OCI-LY7 (cell line): Measurements from ENCODE around the gene RABL3. TPM values are rescaled to one million over a fixed set of nuclear protein-coding genes. Genes with fewer than 3 reads are reported as not detected.

Experiments
- BruUV-seq: library from RNA; stranded (reverse); fragments of 400-500 nt; replicated peaks from 2 replicates; lab custom pipeline; 2021; lab: Mats Ljungman, UMichigan
- CTCF ChIA-PET: fragments of 300-600 bp; sonication (Branson Sonifier 250); formaldehyde crosslinking; loops from one replicate; lab custom pipeline; 2022; ENCODE audit warnings: antibody characterized with exemption; ENCODE audit not compliant: unreplicated experiment; lab: Charles Lee
- POLR2A ChIA-PET: fragments of 300-600 bp; sonication (Branson Sonifier 250); formaldehyde crosslinking; loops from one replicate; lab custom pipeline; 2022; ENCODE audit warnings: antibody characterized with exemption; lab: Charles Lee
- DNase-seq: peaks from one replicate; pipeline ENCODE4 v3.0.0-alpha.2; 2015; ENCODE audit warnings: low spot score
- H2AFZ ChIP-seq: fragments of 200-600 bp; sonication (generic), shearing (Covaris generic); 2 replicates; pipeline ENCODE4 v1.6.1; 2014; ENCODE audit warnings: mild to moderate bottlenecking, antibody characterized with exemption, low read length, moderate library complexity
- H3K27ac ChIP-seq: fragments of 200-600 bp; sonication (generic); 2 replicates; pipeline ENCODE4 v1.5.1; 2014; ENCODE audit warnings: mixed run types, low read depth, mild to moderate bottlenecking, moderate library complexity, low read length, inconsistent platforms; ENCODE audit not compliant: poor library complexity, severe bottlenecking
- H3K36me3 ChIP-seq: fragments of 200-600 bp; sonication (generic); 2 replicates; pipeline ENCODE4 v1.6.1; 2014; ENCODE audit warnings: mild to moderate bottlenecking, antibody characterized with exemption, low read length, moderate library complexity, mixed read lengths; ENCODE audit not compliant: insufficient read depth
- H3K4me1 ChIP-seq: fragments of 200-600 bp; sonication (generic); 2 replicates; pipeline ENCODE4 v1.5.1; 2014; ENCODE audit warnings: mild to moderate bottlenecking, low read length; ENCODE audit not compliant: insufficient read depth, poor library complexity, severe bottlenecking
- H3K4me2 ChIP-seq: fragments of 200-600 bp; sonication (generic); 2 replicates; pipeline ENCODE4 v1.6.1; 2014; ENCODE audit warnings: mild to moderate bottlenecking, low read length
- H3K4me3 ChIP-seq: fragments of 200-600 bp; sonication (generic); 2 replicates; pipeline ENCODE4 v1.5.1; 2014; ENCODE audit warnings: mild to moderate bottlenecking, low read depth, low read length; ENCODE audit not compliant: poor library complexity, severe bottlenecking
- H3K79me2 ChIP-seq: fragments of 200-600 bp; sonication (generic); 2 replicates; pipeline ENCODE4 v1.6.1; 2016; ENCODE audit warnings: low read depth, mild to moderate bottlenecking, low read length, moderate library complexity, mixed read lengths; ENCODE audit not compliant: insufficient read depth
- H3K9me2 ChIP-seq: fragments of 200-600 bp; sonication (generic); 2 replicates; pipeline ENCODE4 v1.6.1; 2016; ENCODE audit warnings: mild to moderate bottlenecking, low read length, mixed read lengths; ENCODE audit not compliant: insufficient read depth
- H3K9me3 ChIP-seq: fragments of 200-600 bp; sonication (generic); 2 replicates; pipeline ENCODE4 v1.6.1; 2014; ENCODE audit warnings: mild to moderate bottlenecking, mixed run types, low read length, mixed read lengths
- H4K20me1 ChIP-seq: fragments of 200-600 bp; sonication (generic); 2 replicates; pipeline ENCODE4 v1.6.1; 2014; ENCODE audit warnings: mild to moderate bottlenecking, antibody characterized with exemption, low read length, moderate library complexity, mixed read lengths; ENCODE audit not compliant: insufficient read depth
- EZH2phosphoT487 ChIP-seq: fragments of 200-600 bp; sonication (generic); IDR thresholded peaks from 2 replicates; pipeline ENCODE4 v1.6.1; 2018; ENCODE audit warnings: low read depth, borderline replicate concordance, mild to moderate bottlenecking, mixed run types, antibody characterized with exemption, low read length, moderate library complexity, mixed read lengths
- intact Hi-C: fragments of 100-400 bp; cut with micrococcal nuclease; formaldehyde crosslinking; loops from one replicate; pipeline ENCODE4 v1.10.0; 2022; ENCODE audit not compliant: unreplicated experiment
- total RNA-seq, 2 experiments: library from RNA; depleted of rRNA in 1 of 2; stranded (reverse); fragments of >200 nt in 1 of 2; shearing (Covaris generic) in 1 of 2; gene quantifications; 2 replicates each; pipeline ENCODE4 v1.2.3, GENCODE V29; 2014 to 2022
- TF ChIP-seq, protein P1 (sequence below): fragments of 200-600 bp; sonication (generic); conservative IDR thresholded peaks from 2 replicates; pipeline ENCODE4 v1.5.1; 2014; ENCODE audit warnings: mild to moderate bottlenecking, antibody characterized with exemption, low read length, moderate library complexity, mixed read lengths

The RABL3 gene
- total RNA-seq, 2 experiments from 2014 or later, result 7.7 to 27.9 TPM

DNA sequence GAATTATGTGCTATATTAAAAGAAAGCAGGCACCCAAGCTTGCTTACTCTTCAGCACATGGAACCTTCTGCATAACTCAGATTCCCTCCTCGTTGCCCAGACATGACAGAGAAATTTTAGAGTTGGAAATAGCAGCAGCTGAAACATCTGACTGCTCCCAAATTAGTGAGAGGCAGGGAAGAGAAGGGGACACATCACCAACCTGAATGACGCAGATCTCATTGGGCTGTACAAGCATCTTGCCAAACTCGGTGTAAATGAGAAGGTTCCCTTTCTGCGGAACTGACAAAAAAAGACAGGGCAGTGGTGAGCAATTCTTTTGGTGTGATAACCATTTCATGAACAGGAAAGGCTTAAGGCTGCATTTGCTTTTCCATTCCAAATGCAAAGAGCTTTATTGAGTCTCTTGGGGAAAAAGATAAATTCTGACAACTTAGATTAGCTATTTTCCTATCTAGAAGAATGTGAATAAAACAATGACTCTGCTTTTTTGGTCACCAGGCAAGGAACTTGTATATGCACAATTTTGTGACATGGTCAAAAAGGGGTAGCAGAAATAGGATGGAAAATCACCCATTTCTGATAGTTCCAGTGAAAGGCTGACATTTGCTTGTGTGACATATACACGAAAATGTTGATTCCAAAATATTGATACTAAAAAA, 95.4 kb downstream of the RABL3 start:
- Histone ChIP-seq H3K27ac (no peak overlapping the region), H4K20me1 (no peaks in the 10 kb centered on the region), H3K4me1 (no peaks in the 10 kb centered on the region), H3K79me2 (no peaks in the 10 kb centered on the region), H3K4me2 (no peak overlapping the region), H3K4me3 (no peak overlapping the region), H3K9me3 (no peaks in the 10 kb centered on the region), H2AFZ (no peak overlapping the region), H3K36me3 (no peaks in the 10 kb centered on the region), H3K9me2 (no peaks in the 10 kb centered on the region)
- TF ChIP-seq, protein P1, sequence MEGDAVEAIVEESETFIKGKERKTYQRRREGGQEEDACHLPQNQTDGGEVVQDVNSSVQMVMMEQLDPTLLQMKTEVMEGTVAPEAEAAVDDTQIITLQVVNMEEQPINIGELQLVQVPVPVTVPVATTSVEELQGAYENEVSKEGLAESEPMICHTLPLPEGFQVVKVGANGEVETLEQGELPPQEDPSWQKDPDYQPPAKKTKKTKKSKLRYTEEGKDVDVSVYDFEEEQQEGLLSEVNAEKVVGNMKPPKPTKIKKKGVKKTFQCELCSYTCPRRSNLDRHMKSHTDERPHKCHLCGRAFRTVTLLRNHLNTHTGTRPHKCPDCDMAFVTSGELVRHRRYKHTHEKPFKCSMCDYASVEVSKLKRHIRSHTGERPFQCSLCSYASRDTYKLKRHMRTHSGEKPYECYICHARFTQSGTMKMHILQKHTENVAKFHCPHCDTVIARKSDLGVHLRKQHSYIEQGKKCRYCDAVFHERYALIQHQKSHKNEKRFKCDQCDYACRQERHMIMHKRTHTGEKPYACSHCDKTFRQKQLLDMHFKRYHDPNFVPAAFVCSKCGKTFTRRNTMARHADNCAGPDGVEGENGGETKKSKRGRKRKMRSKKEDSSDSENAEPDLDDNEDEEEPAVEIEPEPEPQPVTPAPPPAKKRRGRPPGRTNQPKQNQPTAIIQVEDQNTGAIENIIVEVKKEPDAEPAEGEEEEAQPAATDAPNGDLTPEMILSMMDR, result no peak
- no peak for TF ChIP-seq EZH2phosphoT487
- DNase-seq, result no peak
- BruUV-seq, result no TSS peak
- ChIA-PET CTCF (no interaction called here), POLR2A (interaction anchor here (0.9 kb wide), 1 partner anchor 9 kb away, joined by 3 read pairs; no protein-coding TSS in a partner anchor)
- intact Hi-C loops, result no loop called here

DNA sequence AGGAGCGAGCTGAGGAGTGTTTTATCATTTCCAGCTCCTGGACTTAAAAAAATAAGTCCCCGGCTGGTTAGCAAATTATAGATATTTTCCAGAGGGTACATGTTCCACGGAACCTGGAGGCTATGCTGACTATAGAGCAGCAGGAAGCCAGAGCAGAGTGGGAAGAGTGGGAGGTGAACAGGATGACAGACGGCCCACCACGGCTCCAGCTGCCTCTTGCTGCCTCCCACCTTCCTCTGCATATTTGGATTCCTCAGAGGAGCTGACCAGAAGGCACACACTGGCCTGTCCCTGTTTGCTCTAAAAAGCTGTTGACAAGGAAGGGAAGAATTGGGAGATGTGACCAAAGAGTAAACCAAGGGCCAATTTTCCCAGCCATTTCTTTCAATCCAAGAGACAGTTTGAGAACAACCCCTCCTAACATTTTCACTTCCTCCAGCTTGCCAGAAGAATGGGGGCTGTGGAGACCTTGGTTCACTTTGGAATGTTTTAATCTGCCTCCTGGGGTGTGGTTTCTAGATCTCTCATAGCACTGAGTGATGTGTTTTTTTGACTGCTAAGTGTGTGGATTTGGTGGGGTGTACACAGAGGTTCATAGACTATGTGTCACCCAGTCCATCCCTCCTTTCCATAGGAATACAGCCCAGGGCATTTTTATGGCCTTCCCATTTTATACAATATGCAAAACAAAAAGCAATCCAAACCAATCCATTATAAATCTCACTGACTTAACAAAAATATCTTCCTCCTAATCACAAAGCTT, 97.1 kb downstream of the RABL3 start:
- H2AFZ ChIP-seq, result no peak overlapping the region
- no peak overlapping the region for H3K4me3 ChIP-seq
- H3K4me1 ChIP-seq, result no peaks in the 10 kb centered on the region
- no peaks in the 10 kb centered on the region for H3K36me3 ChIP-seq
- no peak for DNase-seq
- H3K4me2 ChIP-seq, result no peak overlapping the region
- ChIA-PET POLR2A (no interaction called here), CTCF (no interaction called here)
- no TSS peak for BruUV-seq
- intact Hi-C loops, result no loop called here
- TF ChIP-seq EZH2phosphoT487, result no peak
- TF ChIP-seq, protein P1, result no peak
- H3K9me2 ChIP-seq, result no peaks in the 10 kb centered on the region
- H3K9me3 ChIP-seq, result no peaks in the 10 kb centered on the region
- no peaks in the 10 kb centered on the region for H3K79me2 ChIP-seq
- H4K20me1 ChIP-seq, result no peaks in the 10 kb centered on the region
- H3K27ac ChIP-seq, result no peak overlapping the region
